ENCODE data around the gene ZMYM5. TPM values are rescaled to one million over a fixed set of nuclear protein-coding genes. Genes with fewer than 3 reads are reported as not detected.
A peak's percentile ranks its signal among the peaks of the same experiment; 100 is the strongest.
"Not testable (repeated sequence)": the region's sequence is repeated elsewhere in the genome, so short reads cannot be mapped to it uniquely, and the experiment has no call there.

The ZMYM5 gene
- total RNA-seq: 10 to 100 TPM in 1 of 2 donors, 1 to 10 TPM in 1; 6.4 to 10.3 TPM

DNA sequence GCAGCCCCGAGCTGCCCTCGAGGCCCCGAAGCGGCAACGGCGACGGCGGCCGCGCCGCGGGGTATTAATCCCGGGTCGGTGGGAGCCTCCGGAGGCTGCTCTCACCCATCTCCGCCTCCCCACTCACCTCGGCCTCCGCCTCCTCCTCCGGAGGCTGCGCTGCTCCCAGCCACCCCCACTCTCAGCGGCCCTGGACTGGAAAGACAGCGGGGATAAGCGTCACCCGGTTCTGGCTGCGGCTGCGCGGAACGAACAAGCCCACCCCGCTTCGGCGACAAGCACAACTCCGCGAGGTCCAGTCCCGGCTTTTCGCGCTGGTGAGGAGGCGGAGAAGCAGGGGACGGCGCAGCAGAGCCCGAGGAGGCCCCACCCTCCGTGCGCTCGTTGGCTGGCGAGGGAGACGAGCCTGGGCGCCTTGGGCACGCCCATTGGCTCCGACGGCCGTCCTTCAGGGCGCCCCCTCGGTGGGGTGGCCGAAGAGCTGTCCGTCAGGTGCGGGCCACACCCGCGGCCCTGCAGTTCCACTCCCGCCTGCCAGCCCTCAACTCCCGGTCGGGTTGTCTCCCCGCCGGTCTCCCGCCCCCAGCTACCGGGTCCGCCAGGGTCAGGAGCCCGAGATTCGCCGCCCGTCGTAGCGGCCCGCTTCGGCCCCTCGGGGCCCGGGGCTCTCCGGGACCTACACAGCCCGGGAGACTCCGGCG lies at the start of gene ZMYM5:
TSS of gene ZMYM5 (minus strand) at position 327 of the 701 bp plus-strand sequence. CDS start 11,469 bp downstream, outside the sequence.
- H3K4me1 ChIP-seq: peaks cover 0 to 17% of the 10 kb centered on the region in 2 donors
- H3K4me3 ChIP-seq: peak within 1 kb of the TSS; percentile 82 to 93
- peak; percentile 97 for DNase-seq (ENCODE audit: low spot score)
- no peaks in the 10 kb centered on the region for H3K27me3 ChIP-seq
- H3K36me3 ChIP-seq: no peaks in the 10 kb centered on the region
- TF ChIP-seq, protein P1, sequence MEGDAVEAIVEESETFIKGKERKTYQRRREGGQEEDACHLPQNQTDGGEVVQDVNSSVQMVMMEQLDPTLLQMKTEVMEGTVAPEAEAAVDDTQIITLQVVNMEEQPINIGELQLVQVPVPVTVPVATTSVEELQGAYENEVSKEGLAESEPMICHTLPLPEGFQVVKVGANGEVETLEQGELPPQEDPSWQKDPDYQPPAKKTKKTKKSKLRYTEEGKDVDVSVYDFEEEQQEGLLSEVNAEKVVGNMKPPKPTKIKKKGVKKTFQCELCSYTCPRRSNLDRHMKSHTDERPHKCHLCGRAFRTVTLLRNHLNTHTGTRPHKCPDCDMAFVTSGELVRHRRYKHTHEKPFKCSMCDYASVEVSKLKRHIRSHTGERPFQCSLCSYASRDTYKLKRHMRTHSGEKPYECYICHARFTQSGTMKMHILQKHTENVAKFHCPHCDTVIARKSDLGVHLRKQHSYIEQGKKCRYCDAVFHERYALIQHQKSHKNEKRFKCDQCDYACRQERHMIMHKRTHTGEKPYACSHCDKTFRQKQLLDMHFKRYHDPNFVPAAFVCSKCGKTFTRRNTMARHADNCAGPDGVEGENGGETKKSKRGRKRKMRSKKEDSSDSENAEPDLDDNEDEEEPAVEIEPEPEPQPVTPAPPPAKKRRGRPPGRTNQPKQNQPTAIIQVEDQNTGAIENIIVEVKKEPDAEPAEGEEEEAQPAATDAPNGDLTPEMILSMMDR (IDR thresholded peaks at IDR 0.05): no peak
- no peaks in the 10 kb centered on the region for H3K9me3 ChIP-seq
- peak within 1 kb of the TSS; percentile 98 to 99 for H3K27ac ChIP-seq

DNA sequence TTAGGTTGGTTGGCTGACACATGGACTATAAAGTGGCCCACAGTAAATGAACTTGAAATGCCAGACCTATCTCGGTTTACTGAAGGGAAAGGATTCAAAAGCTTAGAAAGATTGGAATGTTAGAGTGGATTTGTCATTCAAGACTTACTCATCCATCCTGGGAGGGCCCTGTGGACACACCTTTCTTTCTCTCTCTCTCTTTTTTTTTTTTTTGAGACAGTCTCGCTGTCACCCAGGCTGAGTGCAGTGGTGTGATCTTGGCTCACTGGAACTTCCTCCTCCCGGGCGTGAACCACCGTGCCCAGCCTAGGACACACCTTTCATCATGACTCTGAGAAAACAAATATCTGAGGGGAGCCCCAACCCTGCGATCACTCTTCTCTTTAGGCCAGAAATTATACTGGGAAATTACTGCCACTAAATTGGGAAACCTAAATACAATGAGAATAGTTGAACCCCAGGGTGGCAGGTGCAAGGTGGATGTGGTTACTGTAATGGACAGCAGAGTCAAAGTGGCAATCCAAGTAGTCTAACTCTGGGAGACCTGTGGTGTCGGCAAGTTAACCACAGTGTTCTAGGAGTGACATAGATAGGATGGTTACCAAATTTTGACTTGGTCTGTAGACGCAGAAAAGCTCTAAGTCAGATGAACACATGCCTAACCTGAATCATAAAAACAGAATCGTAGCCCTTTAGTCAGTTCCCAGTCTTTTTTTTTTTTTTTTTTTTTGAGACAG lies 47.1 kb upstream of the ZMYM5 start:
- TF ChIP-seq, protein P1 (IDR thresholded peaks at IDR 0.05): no peak
- Histone ChIP-seq H3K36me3 (no peaks in the 10 kb centered on the region), H3K4me3 (no peak overlapping the region), H3K9me3 (no peaks in the 10 kb centered on the region), H3K27me3 (no peaks in the 10 kb centered on the region), H3K4me1 (no peaks in the 10 kb centered on the region), H3K27ac (no peak overlapping the region)
- DNase-seq (ENCODE audit: low spot score): no peak

DNA sequence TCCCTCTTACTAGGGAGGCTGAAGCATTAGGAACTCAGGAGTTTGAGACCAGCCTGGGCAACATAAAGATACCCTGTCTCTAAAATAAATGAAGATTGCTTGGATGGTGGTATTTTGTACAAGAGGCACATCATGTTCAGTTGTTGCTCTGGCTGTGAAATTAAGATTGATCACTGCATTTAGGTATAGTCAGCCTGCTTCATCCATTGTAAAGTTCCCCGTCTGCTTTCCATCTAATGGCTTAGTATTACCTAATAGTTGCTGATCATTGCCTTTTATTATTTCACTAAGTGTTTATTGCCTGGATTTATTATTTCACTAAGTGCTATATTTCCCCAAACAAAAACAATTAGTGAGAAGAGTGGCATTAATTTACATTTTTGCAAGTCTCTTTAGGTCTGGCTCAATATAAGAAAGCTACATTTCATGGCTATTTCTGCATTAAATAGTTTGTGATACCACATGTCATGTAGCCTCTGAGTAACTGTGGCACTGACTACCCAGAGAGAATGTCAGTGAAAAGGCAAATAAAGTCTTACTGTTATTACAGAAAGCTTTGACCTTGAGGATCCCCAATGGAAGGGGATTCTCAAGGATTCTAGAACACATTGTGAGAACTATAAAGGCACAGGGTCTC lies 45.0 kb upstream of the ZMYM5 start:
- H3K27ac ChIP-seq: no peak overlapping the region
- TF ChIP-seq, protein P1 (IDR thresholded peaks at IDR 0.05): no peak
- H3K4me3 ChIP-seq: no peak overlapping the region
- no peaks in the 10 kb centered on the region for H3K27me3 ChIP-seq
- no peaks in the 10 kb centered on the region for H3K4me1 ChIP-seq
- no peaks in the 10 kb centered on the region for H3K9me3 ChIP-seq
- no peaks in the 10 kb centered on the region for H3K36me3 ChIP-seq
- no peak for DNase-seq (ENCODE audit: low spot score)

DNA sequence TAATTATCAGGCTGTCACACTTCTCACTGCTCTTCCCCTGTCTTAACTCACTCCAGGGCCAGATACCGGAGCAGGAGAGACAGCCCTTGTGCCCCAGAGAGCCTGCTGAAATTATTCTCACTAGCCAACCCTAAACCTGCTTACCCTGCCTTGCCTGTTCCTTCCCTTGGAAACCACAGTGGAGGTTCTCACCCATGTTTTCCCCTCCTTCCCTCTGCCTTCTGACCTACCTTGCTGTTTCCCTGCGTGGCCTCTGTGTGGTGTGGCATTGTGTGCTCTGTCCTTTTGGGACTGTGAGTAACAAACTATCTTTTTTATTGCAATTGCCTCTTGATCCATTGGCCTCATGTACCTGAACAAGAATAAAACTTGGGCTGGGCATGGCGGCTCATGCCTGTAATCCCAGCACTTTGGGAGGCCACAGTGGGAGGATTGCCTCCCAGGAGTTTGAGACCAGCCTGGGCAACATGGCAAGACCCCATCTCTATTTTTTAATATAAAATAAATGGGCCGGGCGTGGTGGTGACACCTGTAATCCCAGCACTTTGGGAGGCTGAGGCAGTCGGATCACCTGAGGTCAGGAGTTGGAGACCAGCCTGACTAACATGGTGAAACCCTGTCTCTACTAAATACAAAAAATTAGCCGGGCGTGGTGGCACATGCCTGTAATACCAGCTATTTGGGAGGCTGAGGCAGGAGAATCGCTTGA lies 42.2 kb upstream of the ZMYM5 start:
- not testable (repeated sequence) for H3K36me3 ChIP-seq; DNase-seq (ENCODE audit: low spot score); H3K27me3 ChIP-seq; H3K4me3 ChIP-seq; H3K27ac ChIP-seq; H3K9me3 ChIP-seq; H3K4me1 ChIP-seq

DNA sequence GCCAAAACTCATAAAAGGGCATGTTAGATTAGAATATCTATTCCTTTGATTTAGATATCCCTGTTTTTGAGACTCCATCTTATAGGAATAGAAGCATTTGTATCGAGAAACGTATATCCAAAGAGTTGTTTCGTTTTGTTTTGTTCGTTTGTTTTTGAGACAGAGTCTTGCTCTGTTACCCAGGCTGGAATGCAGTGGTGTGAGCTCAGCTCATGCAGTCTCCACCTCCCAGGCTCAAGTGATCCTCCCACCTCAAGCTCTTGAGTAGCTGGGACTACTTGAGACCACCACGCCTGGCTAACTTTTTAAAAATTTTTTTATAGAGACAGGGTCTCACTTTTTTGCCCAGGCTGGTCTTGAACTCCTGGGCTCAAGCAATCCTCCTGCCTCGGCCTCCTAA lies 26.6 kb upstream of the ZMYM5 start:
- Histone ChIP-seq H3K27ac (no peak overlapping the region), H3K4me1 (no peaks in the 10 kb centered on the region), H3K27me3 (no peaks in the 10 kb centered on the region), H3K9me3 (no peaks in the 10 kb centered on the region), H3K36me3 (no peaks in the 10 kb centered on the region), H3K4me3 (no peak overlapping the region)
- no peak for DNase-seq (ENCODE audit: low spot score)
- TF ChIP-seq, protein P1 (IDR thresholded peaks at IDR 0.05): no peak

Measured in right atrium auricular region (tissue), 2 donors.